Amygdala (tissue), 56 donors: ENCODE data around the gene PRICKLE4.

Experiments
- DNase-seq, 56 donors: peaks; one replicate each; lab custom pipeline; 2025; lab: John Stamatoyannopoulos, UW

Gene PRICKLE4

GRCh38 chr6:41780551-41781365 is at the start of gene PRICKLE4:
Gene PRICKLE4, plus strand, starts transcription at chr6:41780782. Its CDS starts 2,692 bp downstream, at chr6:41783474.
- DNase-seq, result peak in 11 of 56 donors; percentile 15 to 48 (median 36)

- DNase-seq, result no peak
Observed at GRCh38 chr6:41731561-41732086, 49.0 kb upstream of the PRICKLE4 start.

GRCh38 chr6:41732149-41732548 is 48.4 kb upstream of the PRICKLE4 start:
- no peak for DNase-seq

- peak in 17 of 56 donors; percentile 26 to 58 (median 44) for DNase-seq
Observed at GRCh38 chr6:41732591-41733359, 47.8 kb upstream of the PRICKLE4 start.

- peak in 3 of 56 donors; percentile 51 to 60 (median 60) for DNase-seq
Observed at GRCh38 chr6:41733360-41733706, 47.2 kb upstream of the PRICKLE4 start.

- DNase-seq, result peak in 55 of 56 donors; percentile 46 to 95 (median 86)
Observed at GRCh38 chr6:41733707-41734665, 46.6 kb upstream of the PRICKLE4 start.

- DNase-seq, result peak in 55 of 56 donors; percentile 55 to 96 (median 85)
Observed at GRCh38 chr6:41734666-41735426, 45.7 kb upstream of the PRICKLE4 start.

GRCh38 chr6:41735427-41736185 is 45.0 kb upstream of the PRICKLE4 start, which contains the start of gene TFEB:
Gene TFEB, minus strand, starts transcription at chr6:41735608. Its CDS starts 44,395 bp downstream, at chr6:41691213.
- peak; percentile 52 to 97 (median 88) for DNase-seq

GRCh38 chr6:41736186-41736733 is 44.3 kb upstream of the PRICKLE4 start:
- no peak for DNase-seq

- DNase-seq, result no peak
Observed at GRCh38 chr6:41736800-41737555, 43.6 kb upstream of the PRICKLE4 start.

GRCh38 chr6:41737591-41738130 is 42.9 kb upstream of the PRICKLE4 start:
- DNase-seq, result no peak

GRCh38 chr6:41739041-41739440 is 41.5 kb upstream of the PRICKLE4 start:
- DNase-seq, result no peak

GRCh38 chr6:41740366-41741162 is 40.0 kb upstream of the PRICKLE4 start:
- DNase-seq, result no peak

GRCh38 chr6:41741625-41742490 is 38.7 kb upstream of the PRICKLE4 start:
- no peak for DNase-seq
